ENCODE data around the gene MRPS26.

The MRPS26 gene

DNA sequence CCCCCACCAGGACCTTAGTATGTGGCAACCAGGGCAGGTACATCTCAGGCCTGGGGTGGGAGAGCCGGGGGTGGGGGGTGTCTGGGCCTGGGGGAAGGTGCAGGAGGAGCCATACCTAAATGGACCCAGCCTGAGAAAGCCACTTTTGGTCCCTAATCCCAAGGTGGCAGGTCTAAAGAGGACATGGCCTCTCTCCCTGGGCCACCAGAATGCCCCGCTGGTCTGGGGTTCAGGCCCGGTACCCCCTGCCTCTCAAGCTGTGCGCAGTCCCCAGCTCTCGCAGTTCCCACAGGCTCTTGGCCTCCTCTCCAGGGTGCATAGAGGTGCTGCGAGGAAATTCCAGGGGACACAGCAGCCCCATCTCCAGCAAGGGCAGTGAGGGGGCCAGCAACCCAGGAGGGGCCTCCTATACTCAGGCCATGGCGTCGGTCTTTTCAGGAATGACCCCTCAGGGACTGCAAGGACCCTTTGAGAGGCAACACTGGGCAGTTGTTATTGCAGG, 39.8 kb downstream of the MRPS26 start:
- Histone ChIP-seq H3K4me1 (peaks cover 0 to 6% (median 4%) of the 10 kb centered on the region in 10 experiments; a peak in 10 of 20 replicates), H4K20me1 (peaks cover 0 to 7% (median 0%) of the 10 kb centered on the region in 11 experiments; a peak in 5 of 22 replicates), H3K9ac (no peak overlapping the region), H3K36me3 (no peaks in the 10 kb centered on the region), H3K27me3 (peaks cover 48 to 63% (median 58%) of the 10 kb centered on the region in 11 experiments), H3K9me3 (replicated peaks in 1 of 11) (0 out of 22 replicates have a peak, but pooled peaks cover 0 to 3% (median 0%) of the 10 kb centered on the region in 11 experiments), H3K4me3 (no peak overlapping the region), H3K27ac (no peak overlapping the region), H3K4me2 (no peak overlapping the region)
- no peak for TF ChIP-seq Cebpa-rat (IDR thresholded peaks at IDR 0.05)

GRCh38 chr20:3088031-3088430, 42.2 kb downstream of the MRPS26 start:
- H3K9me3 ChIP-seq (replicated peaks in 1 of 11), result peaks cover 0 to 6% (median 0%) of the 10 kb centered on the region in 11 experiments; a peak in 2 of 22 replicates
- H3K4me2 ChIP-seq, result no peak overlapping the region
- no peak overlapping the region for H3K27ac ChIP-seq
- peaks cover 0 to 7% (median 0%) of the 10 kb centered on the region in 11 experiments; a peak in 5 of 22 replicates for H4K20me1 ChIP-seq
- H3K9ac ChIP-seq, result no peak overlapping the region
- H3K4me1 ChIP-seq, result peaks cover 1 to 20% (median 18%) of the 10 kb centered on the region in 10 experiments
- no peak for TF ChIP-seq Cebpa-rat (IDR thresholded peaks at IDR 0.05)
- H3K27me3 ChIP-seq, result peaks cover 48 to 63% (median 58%) of the 10 kb centered on the region in 11 experiments
- H3K4me3 ChIP-seq, result no peak overlapping the region
- no peaks in the 10 kb centered on the region for H3K36me3 ChIP-seq

DNA sequence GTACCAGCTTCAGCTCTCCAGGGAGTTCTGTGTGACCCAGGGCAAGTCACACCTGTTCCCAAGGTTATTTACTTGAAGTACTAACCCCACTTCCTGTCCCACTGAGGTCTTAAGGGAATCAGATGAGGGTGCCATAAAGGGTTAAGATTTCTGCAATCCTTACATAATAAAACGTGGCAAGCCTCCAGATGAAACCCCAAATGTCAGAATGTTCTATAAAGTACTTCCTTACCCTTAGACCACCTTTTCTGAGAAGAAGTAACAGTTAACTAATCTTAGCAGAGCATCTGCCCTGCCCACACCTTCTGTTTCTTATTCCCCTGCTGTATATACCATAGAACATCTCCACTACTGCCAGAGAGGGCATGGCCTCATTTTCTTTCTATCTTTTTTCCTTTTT, 44.7 kb downstream of the MRPS26 start:
- no peaks in the 10 kb centered on the region; a peak in 1 of 22 replicates for H4K20me1 ChIP-seq
- peaks cover 0 to 6% (median 0%) of the 10 kb centered on the region in 11 experiments; a peak in 2 of 22 replicates for H3K9me3 ChIP-seq (replicated peaks in 1 of 11)
- TF ChIP-seq Cebpa-rat (IDR thresholded peaks at IDR 0.05), result no peak
- no peak overlapping the region for H3K27ac ChIP-seq
- H3K4me3 ChIP-seq, result no peak overlapping the region
- peaks cover 40 to 63% (median 58%) of the 10 kb centered on the region in 11 experiments for H3K27me3 ChIP-seq
- H3K9ac ChIP-seq, result no peak overlapping the region
- H3K4me1 ChIP-seq, result peaks cover 13 to 38% (median 30%) of the 10 kb centered on the region in 10 experiments
- no peaks in the 10 kb centered on the region for H3K36me3 ChIP-seq
- H3K4me2 ChIP-seq, result peak overlapping the region in 8 of 11 experiments; percentile 9 to 43 (median 22); a peak in 12 of 22 replicates

- peak overlapping the region in 3 of 11 experiments; percentile 29 to 51 (median 49); a peak in 5 of 22 replicates for H3K27ac ChIP-seq
- H3K4me2 ChIP-seq, result peak overlapping the region; percentile 63 to 94 (median 84)
- H3K27me3 ChIP-seq, result peaks cover 40 to 61% (median 56%) of the 10 kb centered on the region in 11 experiments
- H3K4me3 ChIP-seq, result peak overlapping the region; percentile 43 to 67 (median 52)
- H4K20me1 ChIP-seq, result no peaks in the 10 kb centered on the region
- H3K4me1 ChIP-seq, result peaks cover 13 to 38% (median 30%) of the 10 kb centered on the region in 10 experiments
- peaks cover 0 to 6% (median 0%) of the 10 kb centered on the region in 11 experiments; a peak in 2 of 22 replicates for H3K9me3 ChIP-seq (replicated peaks in 1 of 11)
- peak overlapping the region in 10 of 11 experiments; percentile 37 to 68 (median 56); a peak in 15 of 22 replicates for H3K9ac ChIP-seq
- no peak for TF ChIP-seq Cebpa-rat (IDR thresholded peaks at IDR 0.05)
- H3K36me3 ChIP-seq, result no peaks in the 10 kb centered on the region
Measured at GRCh38 chr20:3092611-3093379, 46.9 kb downstream of the MRPS26 start.

GRCh38 chr20:3093861-3094361, 48.1 kb downstream of the MRPS26 start:
- peaks cover 13 to 38% (median 30%) of the 10 kb centered on the region in 10 experiments for H3K4me1 ChIP-seq
- TF ChIP-seq Cebpa-rat (IDR thresholded peaks at IDR 0.05), result 0 out of 22 replicates have a peak, but pooled peaks of 1 of the 11 experiments have one; percentile 6
- no peak overlapping the region; a peak in 1 of 22 replicates for H3K9ac ChIP-seq
- no peaks in the 10 kb centered on the region for H4K20me1 ChIP-seq
- no peaks in the 10 kb centered on the region for H3K36me3 ChIP-seq
- peak overlapping the region in 2 of 11 experiments; percentile 12 to 51; a peak in 1 of 22 replicates for H3K27ac ChIP-seq
- H3K27me3 ChIP-seq, result peaks cover 40 to 61% (median 56%) of the 10 kb centered on the region in 11 experiments
- H3K9me3 ChIP-seq (replicated peaks in 1 of 11), result peaks cover 0 to 6% (median 0%) of the 10 kb centered on the region in 11 experiments; a peak in 2 of 22 replicates
- H3K4me2 ChIP-seq, result peak overlapping the region; percentile 63 to 94 (median 84)
- 0 out of 20 replicates have a peak overlapping the region, but pooled peaks of 2 of the 10 experiments have one; percentile 47 to 67 for H3K4me3 ChIP-seq

GRCh38 chr20:3094848-3095629, 49.2 kb downstream of the MRPS26 start:
- H4K20me1 ChIP-seq, result no peaks in the 10 kb centered on the region
- no peak for TF ChIP-seq Cebpa-rat (IDR thresholded peaks at IDR 0.05)
- H3K9ac ChIP-seq, result no peak overlapping the region
- H3K4me1 ChIP-seq, result peaks cover 13 to 38% (median 30%) of the 10 kb centered on the region in 10 experiments
- H3K36me3 ChIP-seq, result no peaks in the 10 kb centered on the region
- H3K27ac ChIP-seq, result no peak overlapping the region
- 0 out of 22 replicates have a peak overlapping the region, but pooled peaks of 1 of the 11 experiments have one; percentile 89 for H3K4me2 ChIP-seq
- H3K9me3 ChIP-seq (replicated peaks in 1 of 11), result peaks cover 0 to 6% (median 0%) of the 10 kb centered on the region in 11 experiments; a peak in 2 of 22 replicates
- peaks cover 40 to 61% (median 55%) of the 10 kb centered on the region in 11 experiments for H3K27me3 ChIP-seq
- no peak overlapping the region for H3K4me3 ChIP-seq

Measured in BLaER1 treated with 17β-estradiol and CSF1 and Interleukin-3, amounts not matched to agents 10 nM and 100 nM (cell line).